T follicular helper cell (primary cell): ENCODE data around the gene SLC35F2.
A peak's percentile ranks its signal among the peaks of the same experiment; 100 is the strongest.
"Not testable (repeated sequence)": the region's sequence is repeated elsewhere in the genome, so short reads cannot be mapped to it uniquely, and the experiment has no call there.

Experiments
- DNase-seq: peaks from one replicate; pipeline ENCODE4 v3.0.0-alpha.2; 2020; ENCODE audit warnings: low read depth

SLC35F2 gene

DNA sequence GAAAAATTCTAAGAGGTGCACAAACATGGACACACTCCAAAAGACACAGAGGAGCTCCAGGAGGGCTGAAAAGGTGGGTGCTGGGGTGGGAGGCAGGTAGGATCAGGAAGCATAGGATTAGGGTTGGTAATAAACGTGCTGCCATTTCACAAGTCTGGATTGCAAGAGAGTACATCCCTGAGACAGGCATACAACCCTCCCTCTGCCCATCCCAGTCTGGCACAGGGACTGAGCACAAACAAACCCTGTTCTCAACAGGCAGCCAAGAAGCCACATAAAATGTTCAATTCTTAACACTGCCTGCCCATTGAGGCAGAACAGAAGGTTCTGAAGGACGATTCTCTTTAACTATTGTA, 18.5 kb downstream of the SLC35F2 start:
- no peak for DNase-seq

DNA sequence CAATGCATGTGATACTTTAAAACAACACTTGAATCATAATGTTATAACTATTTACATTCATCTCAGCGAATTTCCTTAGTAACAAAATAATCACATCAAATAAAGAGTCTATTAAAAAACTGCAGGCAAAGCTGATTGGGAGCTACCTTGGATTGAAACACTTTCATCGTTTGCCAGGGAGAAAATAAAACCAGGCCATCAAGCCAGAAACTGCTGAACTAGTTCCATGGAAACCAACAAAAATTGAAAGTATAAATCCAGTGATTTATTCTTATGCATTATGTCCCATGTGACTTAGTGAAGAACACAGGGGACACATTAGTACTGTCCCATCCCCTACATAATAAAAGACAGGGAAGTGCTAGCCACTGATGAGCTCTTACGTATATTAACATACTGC, 21.7 kb downstream of the SLC35F2 start:
- DNase-seq: no peak

DNA sequence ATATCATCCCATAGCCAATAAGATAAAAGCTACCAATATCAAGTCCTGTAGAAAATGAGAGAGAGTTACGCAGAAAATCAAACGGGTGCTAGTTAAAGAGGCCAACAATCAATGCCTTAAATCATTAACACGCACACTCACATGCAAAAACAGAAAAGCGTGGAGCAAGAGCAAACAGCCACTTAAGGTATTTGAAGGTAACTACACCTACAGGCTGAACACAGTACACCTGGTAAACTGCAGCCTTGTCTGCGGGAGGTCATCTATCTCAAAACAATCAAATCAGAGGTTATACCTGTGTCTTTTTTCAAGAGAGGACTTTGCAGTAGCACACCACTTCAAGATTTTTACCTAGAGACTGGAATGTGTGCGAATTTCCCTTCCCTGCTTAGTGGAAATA, 23.6 kb downstream of the SLC35F2 start:
- DNase-seq: no peak

DNA sequence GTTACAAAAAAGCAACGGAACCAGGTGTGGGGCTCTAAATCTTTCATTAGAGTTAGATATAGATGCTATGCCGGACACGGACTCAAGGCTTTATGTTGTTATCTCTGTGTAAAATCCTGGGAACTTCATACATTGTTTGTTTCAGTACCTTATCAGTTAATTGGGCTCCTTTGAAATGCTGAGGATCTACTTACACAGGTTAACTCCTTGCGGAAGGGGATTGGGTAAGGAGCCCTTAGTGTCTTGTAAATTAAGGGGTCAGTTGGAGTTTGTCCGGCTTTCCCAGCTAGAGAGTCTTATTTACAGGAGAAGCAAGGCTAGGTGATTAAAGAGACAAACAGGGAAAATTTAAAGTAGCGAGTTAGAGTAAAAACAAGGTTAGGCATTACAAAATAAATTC, 24.7 kb downstream of the SLC35F2 start:
- DNase-seq: not testable (repeated sequence)

DNA sequence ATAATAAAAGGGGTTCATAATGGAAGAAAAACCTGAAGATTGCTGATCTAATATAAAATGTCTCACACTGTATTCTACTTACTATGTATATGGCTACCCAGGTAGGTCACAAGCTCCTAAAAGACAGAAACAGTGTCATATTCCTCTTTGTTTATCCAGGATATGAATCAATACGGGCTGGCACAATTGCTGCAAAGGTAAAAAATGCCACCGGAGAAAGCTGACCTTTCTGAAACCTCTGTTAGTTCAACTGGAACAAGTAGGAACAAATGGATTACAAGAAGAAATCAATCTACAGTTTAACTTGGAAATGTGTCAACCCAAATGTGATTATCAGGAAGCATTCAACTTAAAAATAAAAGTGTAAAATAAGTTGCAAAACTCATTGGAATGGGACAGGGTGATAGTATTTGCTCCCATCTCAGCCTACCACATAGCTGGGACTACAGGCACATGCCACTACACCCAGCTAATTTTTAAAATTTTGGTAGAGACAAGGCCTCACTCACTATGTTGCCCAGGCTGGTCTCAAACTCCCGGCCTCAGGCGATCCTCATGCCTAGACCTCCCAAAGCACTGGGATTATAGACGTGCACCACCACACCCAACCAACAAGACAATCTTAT, 27.6 kb downstream of the SLC35F2 start:
- DNase-seq: no peak

DNA sequence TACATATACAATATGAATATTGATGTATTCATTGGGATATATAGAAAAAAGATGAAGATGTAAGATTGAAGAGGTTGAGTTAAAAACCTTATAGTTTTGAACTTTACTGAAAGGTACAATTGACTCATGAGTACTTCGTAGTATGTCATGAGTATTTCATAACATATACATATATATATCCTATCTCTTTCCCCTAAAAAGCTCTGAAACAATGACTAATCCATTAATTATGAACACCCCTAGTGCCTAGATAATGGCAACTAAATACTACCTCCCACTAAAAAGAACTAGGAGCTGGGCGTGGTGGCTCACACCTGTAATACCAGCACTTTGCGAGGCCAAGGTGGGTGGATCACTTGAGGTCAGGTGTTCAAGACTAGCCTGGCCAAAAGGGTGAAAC, 31.5 kb downstream of the SLC35F2 start:
- no peak for DNase-seq

- no peak for DNase-seq
Measured at GRCh38 chr11:107825875-107826274, 32.7 kb downstream of the SLC35F2 start.

DNA sequence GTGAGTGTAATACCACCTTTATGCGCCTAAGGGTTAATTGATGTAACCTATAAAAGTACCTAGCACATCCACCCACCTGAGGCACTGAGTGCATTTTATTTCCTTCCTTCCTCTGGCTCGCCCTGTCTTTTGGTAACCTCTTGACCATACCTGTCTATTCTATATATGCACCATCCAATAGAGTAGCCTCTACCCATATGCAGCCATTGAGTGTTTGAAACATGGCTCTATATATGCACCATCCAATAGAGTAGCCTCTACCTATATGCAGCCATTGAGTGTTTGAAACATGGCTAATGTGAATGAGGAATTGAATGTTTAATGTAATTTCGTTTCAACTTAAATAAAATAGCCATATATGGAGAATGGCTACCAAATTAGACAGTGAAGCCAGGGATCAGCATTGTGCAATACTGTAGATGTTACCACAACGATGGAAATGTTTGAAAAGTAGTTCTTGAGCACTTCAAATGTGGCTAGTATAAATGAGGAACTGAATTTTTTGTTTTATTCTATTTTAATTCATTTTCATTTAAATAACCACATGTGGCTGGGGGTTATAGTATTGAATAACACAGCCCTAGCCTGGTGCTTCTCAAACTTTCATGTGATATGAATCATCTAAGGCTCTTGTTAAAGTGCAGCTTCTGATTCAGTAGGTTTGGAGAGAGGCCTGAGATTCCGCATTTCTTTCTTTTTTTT, 33.8 kb downstream of the SLC35F2 start:
- DNase-seq: no peak

GRCh38 chr11:107821199-107821927, 37.2 kb downstream of the SLC35F2 start:
- DNase-seq: no peak

DNA sequence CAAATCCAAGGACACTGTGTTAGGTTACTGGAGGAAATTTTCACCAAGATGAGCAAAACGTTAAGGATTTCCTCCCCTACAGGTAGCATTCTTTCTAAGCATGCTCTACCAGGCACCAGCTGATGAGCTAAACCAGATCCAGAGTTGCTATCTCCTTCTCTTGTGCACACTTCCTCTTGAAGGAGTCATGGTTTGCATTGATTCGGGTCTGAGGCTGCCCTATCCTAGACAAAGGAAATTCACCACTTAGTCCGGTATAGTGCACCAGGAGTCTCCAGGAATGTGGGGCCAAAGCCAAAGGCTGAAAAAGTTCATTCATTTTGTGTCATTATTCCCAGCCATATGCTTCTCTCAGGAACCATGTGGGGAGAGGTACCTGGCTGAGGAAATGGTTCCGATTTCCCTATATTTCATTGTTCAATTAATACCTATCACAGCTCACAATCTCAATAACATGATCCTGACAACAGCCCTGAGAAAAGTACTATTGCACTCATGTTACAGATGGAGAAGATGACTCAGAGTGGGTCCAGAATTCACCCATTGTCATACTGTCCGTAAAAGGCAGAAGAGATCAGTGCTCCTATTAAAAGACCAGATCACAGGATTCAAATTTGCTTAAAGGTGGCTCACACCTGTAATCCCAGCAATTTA, 39.1 kb downstream of the SLC35F2 start:
- DNase-seq: no peak

DNA sequence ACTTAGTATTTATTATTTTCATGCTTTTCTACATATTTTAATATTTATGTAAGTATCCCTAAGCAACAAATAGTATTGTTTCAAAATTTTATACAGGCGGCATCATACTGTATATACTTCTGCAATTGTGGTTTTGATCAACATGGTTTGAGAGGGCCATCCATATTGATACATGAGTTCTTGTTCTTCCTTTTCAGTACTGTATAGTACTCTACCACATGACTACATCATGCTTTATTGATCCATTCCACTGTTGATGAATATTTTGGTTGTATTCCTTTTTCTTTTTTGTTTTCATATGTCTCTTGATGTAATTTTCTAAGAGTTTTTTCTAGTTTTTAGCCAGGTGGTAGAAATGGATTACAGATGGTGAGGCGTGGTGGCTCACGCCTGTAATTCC, 40.1 kb downstream of the SLC35F2 start:
- DNase-seq: no peak

GRCh38 chr11:107816028-107816427, 42.6 kb downstream of the SLC35F2 start:
- DNase-seq: no peak

GRCh38 chr11:107810875-107811274, 47.7 kb downstream of the SLC35F2 start:
- DNase-seq: no peak

- no peak for DNase-seq
Measured at GRCh38 chr11:107808521-107808920, 50.1 kb downstream of the SLC35F2 start.

GRCh38 chr11:107804971-107805370, 53.6 kb downstream of the SLC35F2 start:
- DNase-seq: no peak

DNA sequence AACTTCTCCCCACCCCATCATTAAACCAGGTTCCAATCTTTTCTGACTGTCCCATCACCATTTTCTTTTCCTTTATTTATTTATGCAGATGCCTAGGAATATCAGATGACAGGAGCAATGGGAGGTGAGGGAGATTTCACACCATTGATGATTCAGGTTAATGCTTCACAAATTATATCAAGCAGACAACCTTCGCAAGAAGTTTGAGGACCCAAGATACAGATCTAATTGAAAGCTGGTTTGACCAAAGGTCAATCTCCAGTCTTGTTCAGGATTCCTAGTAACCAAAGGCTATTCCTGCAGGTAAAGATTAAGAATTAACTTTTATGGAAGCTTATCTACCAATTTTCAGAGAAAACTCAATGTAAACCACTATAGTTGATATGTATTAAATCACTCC, 54.4 kb downstream of the SLC35F2 start:
- DNase-seq: no peak

GRCh38 chr11:107801641-107802040, 56.9 kb downstream of the SLC35F2 start:
- no peak for DNase-seq

- peak; percentile 41 for DNase-seq
Measured at GRCh38 chr11:107799218-107799859, 59.2 kb downstream of the SLC35F2 start.

DNA sequence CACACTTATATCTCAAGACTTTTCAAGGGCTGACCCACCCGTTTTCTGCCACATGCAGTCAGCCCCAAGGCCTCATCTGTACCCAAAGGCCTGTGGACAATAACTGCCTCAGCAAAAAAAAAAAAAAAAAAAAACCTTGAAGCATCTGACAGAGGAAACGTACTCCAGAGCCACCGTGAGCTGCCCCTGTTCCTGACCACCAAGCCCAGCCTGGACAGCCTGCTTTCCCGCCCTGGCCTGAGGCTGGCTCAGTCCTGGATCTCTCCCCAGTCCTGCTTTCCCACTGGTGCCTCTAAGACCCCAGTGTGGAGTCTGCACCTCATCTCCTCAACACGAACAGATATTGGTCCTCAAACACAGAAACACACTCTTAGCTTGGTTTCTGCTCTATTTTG, 66.5 kb downstream of the SLC35F2 start:
- DNase-seq: no peak

- DNase-seq: no peak
Measured at GRCh38 chr11:107791343-107792048, 67.1 kb downstream of the SLC35F2 start.

DNA sequence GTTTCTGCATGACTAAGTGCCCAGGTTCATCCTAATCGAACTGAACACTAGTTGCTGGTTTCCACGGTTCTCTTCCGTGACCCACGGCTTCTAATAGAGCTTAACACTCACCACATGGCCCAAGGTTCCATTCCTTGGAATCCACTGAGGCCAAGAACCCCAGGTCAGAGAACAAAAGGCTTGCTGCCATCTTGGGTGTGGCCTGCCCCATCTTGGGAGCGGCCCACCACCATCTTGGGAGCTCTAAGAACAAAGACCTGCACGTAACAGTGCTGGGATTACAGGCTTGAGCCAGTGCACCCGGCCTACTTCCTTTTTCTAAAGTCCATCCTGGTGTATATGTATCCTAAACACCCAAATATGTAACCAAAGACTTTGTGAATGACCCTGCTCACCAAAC, 68.8 kb downstream of the SLC35F2 start:
- DNase-seq: no peak

DNA sequence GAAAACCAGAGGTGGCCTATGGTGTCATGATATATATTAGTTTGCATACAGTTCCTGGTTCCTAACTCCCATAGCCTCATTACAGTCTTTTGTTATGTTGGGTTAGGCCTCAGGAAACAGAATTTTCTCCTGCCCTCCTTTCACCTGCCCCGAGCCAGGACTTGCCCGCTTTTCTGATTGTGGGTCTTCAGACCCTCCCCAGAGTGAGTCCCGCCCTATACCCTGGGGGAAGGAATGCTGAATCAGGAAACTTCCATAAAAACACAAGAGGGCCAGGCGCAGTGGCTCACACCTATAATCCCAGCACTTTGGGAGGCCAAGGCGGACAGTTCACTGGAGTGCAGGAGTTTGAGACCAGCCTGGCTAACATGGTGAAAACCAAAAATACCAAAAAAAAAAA, 70.9 kb downstream of the SLC35F2 start:
- no peak for DNase-seq
